GM18907 (cell line): Measurements from ENCODE around the gene CYP27A1.
"Not testable (repeated sequence)": the region's sequence is repeated elsewhere in the genome, so short reads cannot be mapped to it uniquely, and the experiment has no call there.

Experiments used
- ATAC-seq: cut with Tn5 transposase; IDR thresholded peaks from one replicate; pipeline ENCODE4 v1.9.1; 2021; ENCODE audit warnings: mild to moderate bottlenecking, moderate library complexity; ENCODE audit not compliant: unreplicated experiment

Gene CYP27A1

GRCh38 chr2:218772759-218773158 is 9.2 kb upstream of the CYP27A1 start:
- ATAC-seq, result not testable (repeated sequence)

GRCh38 chr2:218773881-218774280 is 8.1 kb upstream of the CYP27A1 start:
- ATAC-seq, result no peak

GRCh38 chr2:218776488-218776887 is 5.5 kb upstream of the CYP27A1 start:
- no peak for ATAC-seq

- no peak for ATAC-seq
Measured at GRCh38 chr2:218777276-218777990, 4.5 kb upstream of the CYP27A1 start.

- no peak for ATAC-seq
Measured at GRCh38 chr2:218780046-218780445, 1.9 kb upstream of the CYP27A1 start.

- no peak for ATAC-seq
Measured at GRCh38 chr2:218780851-218781690, 876 bp upstream of the CYP27A1 start.

GRCh38 chr2:218782528-218782844 is 539 bp downstream of the CYP27A1 start:
- ATAC-seq, result no peak

GRCh38 chr2:218783688-218784087 is 1.7 kb downstream of the CYP27A1 start:
- ATAC-seq, result no peak

- ATAC-seq, result no peak
Measured at GRCh38 chr2:218785103-218785502, 3.2 kb downstream of the CYP27A1 start.

- no peak for ATAC-seq
Measured at GRCh38 chr2:218786133-218786532, 4.2 kb downstream of the CYP27A1 start.

- ATAC-seq, result no peak
Measured at GRCh38 chr2:218788529-218789255, 6.7 kb downstream of the CYP27A1 start.

- no peak for ATAC-seq
Measured at GRCh38 chr2:218792433-218792832, 10.5 kb downstream of the CYP27A1 start.

- no peak for ATAC-seq
Measured at GRCh38 chr2:218796691-218797090, 14.7 kb downstream of the CYP27A1 start.

GRCh38 chr2:218798767-218799504 is 17.0 kb downstream of the CYP27A1 start:
- no peak for ATAC-seq

GRCh38 chr2:218799990-218800389 is 18.0 kb downstream of the CYP27A1 start:
- no peak for ATAC-seq

- ATAC-seq, result no peak
Measured at GRCh38 chr2:218802386-218802994, 20.5 kb downstream of the CYP27A1 start.

GRCh38 chr2:218804817-218805216 is 22.9 kb downstream of the CYP27A1 start:
- no peak for ATAC-seq

- no peak for ATAC-seq
Measured at GRCh38 chr2:218805627-218806026, 23.7 kb downstream of the CYP27A1 start.

GRCh38 chr2:218806346-218806978 is 24.5 kb downstream of the CYP27A1 start:
- peak; percentile 63 for ATAC-seq

- no peak for ATAC-seq
Measured at GRCh38 chr2:218807626-218808025, 25.7 kb downstream of the CYP27A1 start.
